GM18505 (cell line): ENCODE measurements around the gene MT1E.
"Not testable (repeated sequence)": the region's sequence is repeated elsewhere in the genome, so short reads cannot be mapped to it uniquely, and the experiment has no call there.

ENCODE experiments used
- ATAC-seq: cut with Tn5 transposase; IDR thresholded peaks from one replicate; pipeline ENCODE4 v1.9.1; 2021; ENCODE audit not compliant: unreplicated experiment
- POLR2A ChIP-seq: IDR thresholded peaks from 4 replicates; pipeline ENCODE4 v1.6.1; 2011; ENCODE audit warnings: borderline replicate concordance; ENCODE audit not compliant: insufficient read depth, insufficient read length; ENCODE audit errors: extremely low read depth

MT1E gene

GRCh38 chr16:56673921-56674320, 48.3 kb downstream of the MT1E start:
- ATAC-seq: no peak
- no peak for TF ChIP-seq POLR2A

- not testable (repeated sequence) for ATAC-seq
Measured at GRCh38 chr16:56674570-56674969, 49.0 kb downstream of the MT1E start.

GRCh38 chr16:56675685-56676210, 50.2 kb downstream of the MT1E start:
- no peak for TF ChIP-seq POLR2A
- no peak for ATAC-seq
